ENCODE measurements around the gene NUDT3. TPM values are rescaled to one million over a fixed set of nuclear protein-coding genes. Genes with fewer than 3 reads are reported as not detected.
A peak's percentile ranks its signal among the peaks of the same experiment; 100 is the strongest.

The NUDT3 gene
- total RNA-seq, 2 donors from 2014 or later, result 11.1 to 13.7 TPM

DNA sequence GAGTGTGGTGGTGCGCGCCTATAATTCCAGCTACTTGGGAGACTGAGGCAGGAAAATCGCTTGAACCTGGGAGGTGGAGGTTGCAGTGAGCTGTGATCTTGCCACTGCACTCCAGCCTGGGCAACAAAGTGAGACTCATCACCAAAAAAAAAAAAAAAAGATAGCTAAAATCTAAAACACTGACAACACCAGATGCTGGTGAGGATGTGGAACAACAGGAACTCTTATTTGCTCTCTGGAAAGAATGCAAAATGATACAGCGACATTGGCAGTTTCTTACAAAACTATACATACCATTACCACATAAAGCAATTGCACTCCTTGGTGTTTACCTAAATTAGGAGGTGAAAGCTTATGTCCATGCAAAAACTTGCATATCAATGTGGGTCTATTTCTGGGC lies 80.2 kb downstream of the NUDT3 start:
- Mint-ChIP-seq H3K27ac (no peak overlapping the region), H3K9me3 (no peaks in the 10 kb centered on the region), H3K27me3 (ENCODE audit: low read depth) (no peaks in the 10 kb centered on the region), H3K36me3 (ENCODE audit: insufficient read depth in 2 of 2) (no peaks in the 10 kb centered on the region), H3K4me3 (no peak overlapping the region), H3K4me1 (ENCODE audit: low read depth) (peaks cover 40% of the 10 kb centered on the region)
- no peak for ATAC-seq (replicated peaks in 1 of 2)
- no peak for DNase-seq

DNA sequence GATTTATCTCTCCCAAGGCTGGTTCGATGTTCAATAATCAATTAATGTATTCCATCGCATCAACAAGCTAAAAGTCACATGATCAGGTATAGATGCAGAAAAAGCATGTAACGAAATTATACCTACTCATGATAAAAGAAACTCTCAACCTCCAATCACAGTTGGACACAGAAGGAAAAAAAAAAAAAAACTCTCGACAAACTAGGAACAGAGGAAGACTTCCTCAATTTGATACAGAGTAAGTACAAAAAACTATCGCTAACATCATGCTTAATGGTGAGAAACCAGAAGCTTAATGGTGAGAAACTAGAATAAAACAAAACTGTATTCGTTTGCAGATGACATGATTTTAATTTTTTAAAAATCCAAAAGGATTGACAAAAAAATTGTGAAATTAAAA lies 81.7 kb downstream of the NUDT3 start:
- H3K36me3 Mint-ChIP-seq (ENCODE audit: insufficient read depth in 2 of 2), result no peaks in the 10 kb centered on the region
- H3K4me1 Mint-ChIP-seq (ENCODE audit: low read depth), result peaks cover 25% of the 10 kb centered on the region
- ATAC-seq (replicated peaks in 1 of 2) (no peak), DNase-seq (no peak)
- no peak overlapping the region for H3K4me3 Mint-ChIP-seq
- H3K9me3 Mint-ChIP-seq, result no peaks in the 10 kb centered on the region
- H3K27ac Mint-ChIP-seq, result no peak overlapping the region
- no peaks in the 10 kb centered on the region for H3K27me3 Mint-ChIP-seq (ENCODE audit: low read depth)

DNA sequence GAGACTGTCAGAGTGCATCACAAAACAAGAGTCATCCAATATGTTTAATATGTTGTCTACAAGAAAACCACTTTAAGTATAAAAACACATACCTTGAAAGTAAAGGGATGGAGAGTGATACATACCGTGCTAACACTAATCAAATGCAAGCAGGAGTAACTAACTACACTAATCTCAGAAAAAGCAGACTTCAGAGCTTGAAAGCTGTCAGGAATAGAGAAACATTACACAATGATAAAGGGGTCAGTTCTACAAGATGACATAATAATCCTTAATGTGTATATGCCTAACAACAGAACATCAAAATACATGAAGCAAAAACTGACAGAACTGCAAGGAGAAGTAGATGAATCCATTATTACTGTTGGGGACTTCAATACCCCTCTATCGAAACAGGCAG lies 84.0 kb downstream of the NUDT3 start:
- no peak for DNase-seq
- ATAC-seq (replicated peaks in 1 of 2), result no peak
- Mint-ChIP-seq H3K27me3 (ENCODE audit: low read depth) (no peaks in the 10 kb centered on the region), H3K4me1 (ENCODE audit: low read depth) (peaks cover 12% of the 10 kb centered on the region), H3K36me3 (ENCODE audit: insufficient read depth in 2 of 2) (no peaks in the 10 kb centered on the region), H3K4me3 (no peak overlapping the region), H3K9me3 (no peaks in the 10 kb centered on the region), H3K27ac (no peak overlapping the region)

DNA sequence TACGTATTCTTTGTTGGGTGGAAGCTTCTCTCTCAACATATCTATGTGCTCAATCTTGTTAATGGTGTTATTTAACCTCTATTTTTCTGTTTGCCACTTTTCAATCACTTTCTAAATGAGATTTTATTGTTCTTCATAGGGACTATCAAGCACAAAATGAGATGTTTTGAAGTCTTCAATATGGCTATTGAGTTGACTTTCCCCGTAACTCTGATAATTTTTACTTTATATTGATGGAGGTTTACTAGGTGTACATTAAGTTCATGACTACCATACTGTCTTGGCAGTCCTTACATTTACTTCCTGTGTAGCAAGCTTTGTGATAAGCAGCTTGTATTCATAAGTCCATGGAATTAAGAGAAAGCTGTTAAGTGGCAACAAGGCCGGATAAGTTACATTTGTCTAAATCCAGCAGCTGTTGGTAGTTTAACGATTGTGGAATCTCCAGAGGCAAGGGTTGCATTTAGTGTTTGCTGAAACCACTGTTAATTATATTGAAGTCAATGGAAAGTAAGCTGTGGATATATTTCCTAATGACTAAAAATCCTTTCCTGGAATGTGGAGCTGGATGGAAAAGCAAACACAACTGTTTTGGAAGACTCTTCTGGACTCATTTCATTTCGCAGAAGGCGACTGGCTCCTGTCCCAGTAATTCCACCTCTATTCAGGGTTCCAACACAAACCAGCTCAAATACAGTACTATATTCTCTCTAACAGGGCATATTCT lies 86.3 kb downstream of the NUDT3 start:
- DNase-seq (no peak), ATAC-seq (replicated peaks in 1 of 2) (no peak)
- Mint-ChIP-seq H3K27me3 (ENCODE audit: low read depth) (no peaks in the 10 kb centered on the region), H3K27ac (no peak overlapping the region), H3K4me3 (no peak overlapping the region), H3K36me3 (ENCODE audit: insufficient read depth in 2 of 2) (no peaks in the 10 kb centered on the region), H3K9me3 (no peaks in the 10 kb centered on the region), H3K4me1 (ENCODE audit: low read depth) (peaks cover 12% of the 10 kb centered on the region)

DNA sequence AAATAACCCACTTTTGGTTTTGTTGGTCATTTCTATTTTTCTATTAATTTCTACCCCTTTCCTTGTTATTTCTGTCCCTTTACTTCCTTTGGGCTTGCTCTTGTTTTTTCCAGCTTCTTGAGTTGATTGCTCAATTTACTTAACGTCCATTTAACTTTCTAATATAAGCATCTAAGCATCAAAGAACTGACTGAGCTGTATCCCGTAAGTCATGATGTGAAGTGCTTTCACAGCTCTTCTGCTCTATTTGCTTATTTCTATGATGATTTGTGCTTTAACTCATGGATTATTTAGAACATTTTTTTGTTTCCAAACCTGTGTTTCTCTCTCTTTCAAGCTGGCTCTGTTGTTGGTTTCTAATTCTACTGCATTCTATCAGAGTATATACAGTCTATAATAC lies 87.0 kb downstream of the NUDT3 start:
- no peaks in the 10 kb centered on the region for H3K9me3 Mint-ChIP-seq
- peaks cover 12% of the 10 kb centered on the region for H3K4me1 Mint-ChIP-seq (ENCODE audit: low read depth)
- DNase-seq, result no peak
- H3K36me3 Mint-ChIP-seq (ENCODE audit: insufficient read depth in 2 of 2), result no peaks in the 10 kb centered on the region
- no peak overlapping the region for H3K4me3 Mint-ChIP-seq
- ATAC-seq (replicated peaks in 1 of 2), result no peak
- no peak overlapping the region for H3K27ac Mint-ChIP-seq
- no peaks in the 10 kb centered on the region for H3K27me3 Mint-ChIP-seq (ENCODE audit: low read depth)

DNA sequence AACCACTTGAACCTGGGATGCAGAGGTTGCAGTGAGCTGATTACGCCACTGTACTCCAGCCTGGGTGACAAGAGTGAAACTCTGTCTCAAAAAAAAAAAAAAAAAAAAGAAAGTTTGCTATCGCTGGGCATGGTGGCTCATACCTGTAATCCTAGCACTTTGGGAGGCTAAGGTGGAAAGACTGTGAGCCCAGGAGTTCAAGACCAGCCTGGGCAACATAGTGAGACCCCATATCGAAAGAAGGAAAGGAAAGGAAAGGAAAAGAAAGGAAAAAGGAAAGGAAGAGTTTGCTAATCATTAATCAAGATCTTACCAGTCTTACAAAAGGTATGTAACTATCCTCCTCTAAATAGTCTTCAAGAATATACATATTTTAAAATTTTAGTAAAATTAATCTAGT lies 88.3 kb downstream of the NUDT3 start:
- Mint-ChIP-seq H3K4me1 (ENCODE audit: low read depth) (peaks cover 5% of the 10 kb centered on the region), H3K9me3 (no peaks in the 10 kb centered on the region), H3K4me3 (no peak overlapping the region), H3K27me3 (ENCODE audit: low read depth) (no peaks in the 10 kb centered on the region), H3K27ac (no peak overlapping the region), H3K36me3 (ENCODE audit: insufficient read depth in 2 of 2) (no peaks in the 10 kb centered on the region)
- no peak for ATAC-seq (replicated peaks in 1 of 2)
- no peak for DNase-seq

DNA sequence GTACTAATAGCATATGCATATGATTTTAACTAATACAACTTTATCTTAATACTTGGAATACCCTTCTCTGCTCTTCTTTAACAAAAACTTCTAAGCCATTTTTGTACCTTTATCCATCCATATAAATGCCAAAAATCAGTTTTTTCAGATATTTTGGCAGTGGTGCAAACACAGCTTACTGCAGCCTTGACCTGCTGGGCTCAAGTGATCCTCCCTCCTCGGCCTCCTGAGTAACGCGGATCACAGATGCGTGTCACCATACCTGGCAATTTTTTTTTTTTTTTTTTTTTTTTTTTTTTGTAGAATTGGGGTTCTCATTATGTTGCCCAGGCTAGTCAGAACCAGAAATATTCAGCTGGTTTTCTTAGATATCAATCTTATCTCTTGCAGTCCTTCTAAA lies 89.5 kb downstream of the NUDT3 start:
- Mint-ChIP-seq H3K4me3 (no peak overlapping the region), H3K27me3 (ENCODE audit: low read depth) (no peaks in the 10 kb centered on the region), H3K4me1 (ENCODE audit: low read depth) (no peaks in the 10 kb centered on the region), H3K36me3 (ENCODE audit: insufficient read depth in 2 of 2) (no peaks in the 10 kb centered on the region), H3K9me3 (no peaks in the 10 kb centered on the region), H3K27ac (no peak overlapping the region)
- no peak for ATAC-seq (replicated peaks in 1 of 2)
- no peak for DNase-seq

DNA sequence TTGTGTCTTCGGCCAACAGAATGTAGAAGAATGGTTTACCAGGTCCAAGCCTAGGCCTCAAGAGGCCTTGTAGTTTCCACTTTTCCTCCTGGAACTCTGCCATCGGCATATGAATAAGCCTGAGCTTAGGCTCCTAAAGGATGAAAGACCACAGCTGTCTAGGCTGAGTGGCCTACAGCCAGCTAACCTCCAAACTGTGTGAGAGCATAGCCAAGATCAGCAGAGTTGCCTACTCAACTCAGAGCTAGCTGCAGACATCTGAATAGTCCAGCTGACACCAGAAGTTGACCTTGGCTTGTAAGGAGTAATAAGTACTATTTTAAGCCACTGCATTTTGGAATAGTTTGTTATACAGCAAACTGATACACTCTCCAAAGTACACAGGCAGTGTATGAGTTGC lies 91.1 kb downstream of the NUDT3 start:
- peaks cover 3% of the 10 kb centered on the region for H3K4me1 Mint-ChIP-seq (ENCODE audit: low read depth)
- H3K27me3 Mint-ChIP-seq (ENCODE audit: low read depth), result no peaks in the 10 kb centered on the region
- H3K27ac Mint-ChIP-seq, result no peak overlapping the region
- H3K36me3 Mint-ChIP-seq (ENCODE audit: insufficient read depth in 2 of 2), result no peaks in the 10 kb centered on the region
- no peak for ATAC-seq (replicated peaks in 1 of 2)
- H3K9me3 Mint-ChIP-seq, result no peaks in the 10 kb centered on the region
- no peak for DNase-seq
- H3K4me3 Mint-ChIP-seq, result no peak overlapping the region

DNA sequence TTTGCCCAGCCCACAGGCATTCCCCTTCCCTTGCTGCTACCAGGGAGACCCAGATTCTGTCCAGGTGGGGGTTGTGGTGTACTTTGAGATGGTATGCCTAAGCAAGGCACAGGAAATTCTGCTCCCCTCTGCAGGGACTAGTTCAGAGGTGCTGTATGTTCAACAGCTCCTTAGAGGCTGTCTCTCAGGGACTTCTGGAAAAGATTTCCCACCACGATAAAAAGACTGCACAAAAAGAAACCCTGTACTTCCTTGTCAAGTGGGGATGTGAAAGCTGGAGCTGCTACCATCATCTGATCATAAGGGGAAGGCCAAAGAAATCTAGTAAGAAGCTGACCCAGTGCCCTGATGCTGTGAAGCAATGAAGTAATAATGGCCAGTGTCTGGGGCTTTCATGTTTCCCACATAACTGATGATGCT lies 92.1 kb downstream of the NUDT3 start:
- Mint-ChIP-seq H3K9me3 (no peaks in the 10 kb centered on the region), H3K4me3 (no peak overlapping the region), H3K27ac (no peak overlapping the region), H3K27me3 (ENCODE audit: low read depth) (no peaks in the 10 kb centered on the region), H3K4me1 (ENCODE audit: low read depth) (peaks cover 14% of the 10 kb centered on the region), H3K36me3 (ENCODE audit: insufficient read depth in 2 of 2) (no peaks in the 10 kb centered on the region)
- no peak for ATAC-seq (replicated peaks in 1 of 2)
- DNase-seq, result no peak

DNA sequence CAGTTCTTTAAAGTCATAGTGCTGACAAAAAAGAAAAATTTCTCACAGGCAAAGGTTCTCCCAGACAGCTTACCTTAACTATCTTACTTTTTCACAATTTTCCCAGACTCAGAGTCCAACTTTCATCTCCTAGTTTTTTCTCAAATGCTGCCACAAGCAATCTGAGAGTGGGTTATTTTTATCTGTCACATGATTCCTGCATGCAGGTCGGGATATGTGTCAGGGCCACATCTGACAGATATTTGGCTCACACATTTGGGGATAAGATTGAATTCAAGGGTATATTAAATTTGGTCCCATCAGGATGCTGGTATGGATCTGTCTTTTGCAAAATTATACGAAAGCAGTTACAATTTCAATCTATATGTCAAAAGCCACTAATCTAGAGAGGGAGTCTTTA lies 93.5 kb downstream of the NUDT3 start:
- Mint-ChIP-seq H3K4me3 (no peak overlapping the region), H3K27me3 (ENCODE audit: low read depth) (no peaks in the 10 kb centered on the region), H3K27ac (no peak overlapping the region), H3K4me1 (ENCODE audit: low read depth) (peaks cover 20% of the 10 kb centered on the region), H3K9me3 (no peaks in the 10 kb centered on the region), H3K36me3 (ENCODE audit: insufficient read depth in 2 of 2) (peaks cover 2 to 3% of the 10 kb centered on the region in 2 donors)
- ATAC-seq (replicated peaks in 1 of 2) (no peak), DNase-seq (no peak)

DNA sequence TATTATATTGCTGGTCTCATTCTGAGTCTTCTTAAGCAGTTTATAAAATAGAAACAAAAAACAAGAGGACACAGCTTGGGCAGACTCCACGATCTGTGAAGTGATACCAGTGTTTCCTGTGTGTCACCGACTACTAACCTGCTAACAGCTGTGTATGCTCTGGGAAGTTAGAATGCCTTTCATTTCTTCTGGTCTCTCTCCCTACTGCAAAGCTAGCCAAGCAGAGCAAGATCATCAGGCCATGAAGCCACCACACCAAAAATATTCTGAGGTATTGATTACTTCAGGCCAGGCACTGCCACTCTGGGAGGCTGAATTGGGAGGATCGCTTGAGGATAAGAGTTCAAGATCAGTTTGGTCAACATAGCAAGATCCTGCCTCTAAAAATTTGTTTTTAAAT lies 96.7 kb downstream of the NUDT3 start:
- H3K36me3 Mint-ChIP-seq (ENCODE audit: insufficient read depth in 2 of 2), result peaks cover 2 to 11% of the 10 kb centered on the region in 2 donors
- H3K9me3 Mint-ChIP-seq, result no peaks in the 10 kb centered on the region
- peaks cover 20% of the 10 kb centered on the region for H3K4me1 Mint-ChIP-seq (ENCODE audit: low read depth)
- peak overlapping the region; percentile 42 for H3K27ac Mint-ChIP-seq
- DNase-seq (peak in 1 of 2 donors; percentile 26), ATAC-seq (replicated peaks in 1 of 2) (peak; percentile 48 to 90)
- no peaks in the 10 kb centered on the region for H3K27me3 Mint-ChIP-seq (ENCODE audit: low read depth)
- peak overlapping the region; percentile 20 to 46 for H3K4me3 Mint-ChIP-seq

DNA sequence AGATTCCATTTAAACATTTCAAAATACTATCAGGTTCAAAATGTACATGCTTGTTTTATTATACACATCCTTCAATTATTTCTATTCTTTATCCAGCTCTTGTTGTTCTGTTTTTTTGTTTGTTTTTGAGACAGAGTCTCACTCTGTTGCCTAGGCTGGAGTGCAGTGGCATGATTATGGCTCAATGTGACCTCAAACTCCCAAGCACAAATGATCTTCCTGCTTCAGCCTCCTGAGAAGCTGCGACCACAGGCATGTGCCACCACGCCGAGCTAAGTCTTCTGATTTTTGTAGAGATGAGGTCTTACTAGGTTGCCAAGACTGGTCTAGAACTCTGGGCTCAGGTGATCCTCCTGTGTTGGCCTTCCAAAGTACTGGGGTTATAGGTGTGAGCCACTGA lies 99.5 kb downstream of the NUDT3 start:
- Mint-ChIP-seq H3K9me3 (no peaks in the 10 kb centered on the region), H3K27ac (no peak overlapping the region), H3K4me1 (ENCODE audit: low read depth) (peaks cover 41% of the 10 kb centered on the region), H3K36me3 (ENCODE audit: insufficient read depth in 2 of 2) (peaks cover 2 to 14% of the 10 kb centered on the region in 2 donors), H3K4me3 (no peak overlapping the region), H3K27me3 (ENCODE audit: low read depth) (no peaks in the 10 kb centered on the region)
- ATAC-seq (replicated peaks in 1 of 2), result no peak
- no peak for DNase-seq

DNA sequence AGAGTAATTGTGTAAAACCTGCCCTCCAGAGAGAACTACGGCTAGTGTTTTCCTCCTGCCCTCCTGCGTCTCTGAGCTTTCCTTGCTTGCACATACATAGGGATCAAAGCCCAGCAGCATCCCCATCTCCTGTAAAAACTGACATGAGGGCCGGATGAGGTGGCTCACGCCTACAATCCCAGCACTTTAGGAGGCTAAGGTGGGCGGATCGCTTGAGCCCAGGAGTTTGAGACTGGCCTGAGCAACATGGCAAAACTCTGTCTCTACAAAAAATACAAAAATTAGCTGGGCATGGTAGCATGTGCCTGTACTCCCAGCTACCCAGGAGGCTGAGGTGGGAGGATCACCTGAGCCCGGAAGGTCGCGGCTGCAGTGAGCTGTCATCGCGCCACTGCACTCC lies 103.3 kb downstream of the NUDT3 start:
- Mint-ChIP-seq H3K9me3 (no peaks in the 10 kb centered on the region), H3K4me1 (ENCODE audit: low read depth) (peaks cover 32% of the 10 kb centered on the region), H3K36me3 (ENCODE audit: insufficient read depth in 2 of 2) (peaks cover 0 to 15% of the 10 kb centered on the region in 2 donors), H3K27me3 (ENCODE audit: low read depth) (no peaks in the 10 kb centered on the region), H3K27ac (peak overlapping the region; percentile 83), H3K4me3 (peak overlapping the region; percentile 29 to 46)
- DNase-seq (no peak), ATAC-seq (replicated peaks in 1 of 2) (no peak)

DNA sequence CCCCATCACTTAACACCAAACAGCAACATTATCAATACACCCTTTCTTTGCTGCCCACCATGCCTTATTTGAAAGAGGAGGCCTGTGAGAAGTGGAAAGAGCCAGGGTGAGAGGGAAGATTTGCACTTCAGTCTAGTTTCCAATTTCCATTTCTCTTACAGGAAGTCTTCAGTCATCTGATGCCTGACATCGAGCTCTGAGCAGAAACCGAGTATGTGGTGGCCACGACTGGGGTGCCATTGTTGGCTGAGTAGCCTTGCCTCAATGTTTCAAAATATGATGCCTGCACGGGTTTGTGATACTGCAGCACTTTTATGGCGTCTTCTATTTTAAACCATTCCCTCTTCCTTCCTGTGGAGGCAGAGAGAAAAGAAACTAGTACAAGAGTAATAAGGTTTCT lies 103.9 kb downstream of the NUDT3 start:
- DNase-seq (peak; percentile 21 to 30), ATAC-seq (replicated peaks in 1 of 2) (peak; percentile 51 to 67)
- Mint-ChIP-seq H3K9me3 (no peaks in the 10 kb centered on the region), H3K36me3 (ENCODE audit: insufficient read depth in 2 of 2) (peaks cover 0 to 13% of the 10 kb centered on the region in 2 donors), H3K4me3 (peak overlapping the region; percentile 29 to 46), H3K27ac (peak overlapping the region; percentile 83), H3K4me1 (ENCODE audit: low read depth) (peaks cover 32% of the 10 kb centered on the region), H3K27me3 (ENCODE audit: low read depth) (no peaks in the 10 kb centered on the region)

Data from activated T-cell treated with anti-CD3 and anti-CD28 coated beads, Interleukin-2, amount 50 U/mL, for 72 hours (primary cell).